Activated CD8-positive, alpha-beta memory T cell treated with anti-CD3 and anti-CD28 coated beads, Interleukin-2, amount 10 ng/mL, durations not matched to agents 7 days and 5 days (primary cell): ENCODE measurements around the gene EPS15. TPM values are rescaled to one million over a fixed set of nuclear protein-coding genes. Genes with fewer than 3 reads are reported as not detected.
"Not testable (repeated sequence)": the region's sequence is repeated elsewhere in the genome, so short reads cannot be mapped to it uniquely, and the experiment has no call there.

Source experiments
- ATAC-seq: fragments of 150-1000 bp; cut with Tn5 transposase; one replicate; pipeline ENCODE4 v1.10.0; 2021; ENCODE audit warnings: moderate library complexity
- CTCF ChIA-PET: fragments of 350-600 bp; sonication (Branson Sonifier 250); formaldehyde crosslinking; loops from one replicate; lab custom pipeline; 2021; ENCODE audit warnings: antibody characterized with exemption; lab: Charles Lee
- DNase-seq: peaks from one replicate; pipeline ENCODE4 v3.0.0-alpha.2; 2020
- H3K27ac Mint-ChIP-seq: one replicate; pipeline ENCODE4 v1.8.0; 2021; ENCODE audit warnings: mild to moderate bottlenecking, mixed read lengths
- H3K27me3 Mint-ChIP-seq: one replicate; pipeline ENCODE4 v1.8.0; 2021; ENCODE audit warnings: mixed read lengths
- H3K36me3 Mint-ChIP-seq: one replicate; pipeline ENCODE4 v1.8.0; 2021; ENCODE audit warnings: mild to moderate bottlenecking, mixed read lengths
- H3K4me1 Mint-ChIP-seq: one replicate; pipeline ENCODE4 v1.8.0; 2021; ENCODE audit warnings: mixed read lengths
- H3K4me3 Mint-ChIP-seq: one replicate; pipeline ENCODE4 v1.8.0; 2021; ENCODE audit warnings: mild to moderate bottlenecking, moderate library complexity, mixed read lengths
- H3K9me3 Mint-ChIP-seq: one replicate; pipeline ENCODE4 v1.8.0; 2022; ENCODE audit warnings: low read depth, mixed read lengths
- total RNA-seq, 2 experiments: library from RNA; stranded (reverse); gene quantifications; one replicate each; pipeline ENCODE4 v1.2.3, GENCODE V29; 2021

The EPS15 gene
- total RNA-seq, 2 experiments from 2014 or later, result 71.6 to 80.0 TPM

DNA sequence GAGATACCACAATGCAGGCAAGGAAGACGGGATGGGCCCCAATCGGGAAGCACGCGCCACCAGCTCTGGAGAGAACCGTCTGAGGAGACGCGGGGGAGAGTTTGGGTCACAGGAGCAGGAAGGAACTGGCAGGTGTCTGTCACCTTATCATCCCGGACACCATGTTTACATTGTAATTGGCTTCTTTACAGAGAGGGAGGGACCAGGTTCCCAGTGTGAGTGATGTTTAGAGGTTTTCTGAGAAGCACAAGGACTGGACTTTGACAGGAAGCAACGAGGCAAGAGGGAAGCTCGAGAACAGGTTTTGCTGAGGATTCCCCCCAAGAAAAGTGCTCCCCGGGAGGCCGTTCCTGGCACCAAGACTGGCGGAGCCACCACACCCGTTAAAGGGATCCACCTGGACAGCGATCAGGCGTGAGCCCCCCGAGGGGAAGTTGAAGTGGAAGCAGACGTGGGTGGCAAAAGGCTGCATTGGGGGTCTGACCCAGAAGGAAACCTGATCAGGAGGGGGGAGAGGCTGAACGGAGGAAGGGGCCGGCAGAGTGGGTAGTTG is 957 bp downstream of the EPS15 start:
- DNase-seq, result peak; percentile 64
- CTCF ChIA-PET, result interaction anchor here (1.6 kb wide), 1 partner anchor 17 kb away, joined by 3 read pairs; no protein-coding TSS in a partner anchor
- Mint-ChIP-seq H3K36me3 (peaks cover 4% of the 10 kb centered on the region), H3K4me1 (peaks cover 54% of the 10 kb centered on the region), H3K27ac (peak overlapping the region; percentile 87), H3K27me3 (no peaks in the 10 kb centered on the region), H3K9me3 (no peaks in the 10 kb centered on the region), H3K4me3 (peak overlapping the region; percentile 85)
- ATAC-seq, result peak; percentile 44

DNA sequence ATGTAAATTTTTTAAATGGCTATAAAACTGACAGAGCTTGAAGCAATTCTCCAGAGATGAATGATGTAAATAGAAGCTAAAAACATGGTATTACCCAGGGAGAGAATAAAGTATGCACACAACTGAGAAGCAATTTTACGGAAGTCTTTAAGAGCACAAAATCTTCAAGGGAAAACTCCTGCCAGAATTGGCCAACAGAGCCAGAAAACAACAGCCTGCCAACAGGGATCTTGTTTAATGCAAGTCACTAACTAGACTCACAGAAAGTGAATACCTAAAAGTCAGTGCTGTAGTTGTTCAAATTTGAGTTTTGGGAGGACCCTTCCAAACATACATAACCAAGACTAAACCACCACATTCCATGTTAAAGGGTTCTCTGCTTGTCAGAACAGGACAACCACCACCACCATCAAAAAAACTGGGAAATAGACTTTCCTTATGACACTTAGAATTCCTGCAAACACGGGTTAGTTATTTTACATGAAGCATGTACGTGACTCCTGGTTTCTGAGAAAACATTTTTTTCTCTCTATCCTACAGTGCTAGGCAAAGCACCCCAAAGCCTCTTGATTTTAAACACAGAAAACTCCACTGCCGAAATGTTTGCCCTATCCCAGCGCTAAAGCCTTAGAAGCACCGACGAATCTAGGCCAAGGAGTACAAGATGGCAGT is 1.6 kb downstream of the EPS15 start:
- CTCF ChIA-PET, result interaction anchor here (1.6 kb wide), 1 partner anchor 18 kb away, joined by 5 read pairs; no protein-coding TSS in a partner anchor
- no peaks in the 10 kb centered on the region for H3K27me3 Mint-ChIP-seq
- no peak for ATAC-seq
- no peak for DNase-seq
- H3K27ac Mint-ChIP-seq, result peak overlapping the region; percentile 87
- H3K36me3 Mint-ChIP-seq, result peaks cover 4% of the 10 kb centered on the region
- H3K4me1 Mint-ChIP-seq, result peaks cover 60% of the 10 kb centered on the region
- no peaks in the 10 kb centered on the region for H3K9me3 Mint-ChIP-seq
- peak overlapping the region; percentile 85 for H3K4me3 Mint-ChIP-seq

DNA sequence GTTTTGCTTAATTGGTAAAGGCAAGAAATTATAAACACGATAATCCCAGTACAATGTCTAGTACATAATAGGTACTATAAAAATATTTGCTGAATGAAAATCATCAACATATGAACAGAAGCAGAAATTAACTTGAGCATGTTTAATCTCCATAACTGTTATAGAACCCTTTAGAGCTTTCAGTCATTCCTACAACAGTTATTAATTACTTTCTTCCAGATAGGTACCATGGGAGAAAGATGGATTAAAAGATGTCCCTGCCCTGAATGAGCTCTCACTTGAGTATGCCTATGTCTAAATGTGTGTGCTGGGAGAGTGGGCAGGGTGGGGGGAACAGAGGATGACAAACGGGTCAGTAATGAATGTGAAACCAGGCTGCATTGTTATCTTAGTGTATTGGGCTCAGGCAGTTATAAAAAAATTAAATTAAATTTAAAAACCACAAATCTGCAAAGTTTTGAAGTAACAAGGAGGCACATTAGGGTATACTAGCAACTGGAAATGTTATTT is 2.4 kb downstream of the EPS15 start:
- peak overlapping the region; percentile 78 for H3K4me3 Mint-ChIP-seq
- peaks cover 66% of the 10 kb centered on the region for H3K4me1 Mint-ChIP-seq
- peak overlapping the region; percentile 92 for H3K27ac Mint-ChIP-seq
- no peak for DNase-seq
- CTCF ChIA-PET, result interaction anchor here (0.8 to 1.6 kb wide), 2 partner anchors 19 to 20 kb away, joined by 3 to 5 read pairs; no protein-coding TSS in a partner anchor
- H3K9me3 Mint-ChIP-seq, result no peaks in the 10 kb centered on the region
- H3K27me3 Mint-ChIP-seq, result no peaks in the 10 kb centered on the region
- H3K36me3 Mint-ChIP-seq, result peaks cover 4% of the 10 kb centered on the region
- no peak for ATAC-seq

DNA sequence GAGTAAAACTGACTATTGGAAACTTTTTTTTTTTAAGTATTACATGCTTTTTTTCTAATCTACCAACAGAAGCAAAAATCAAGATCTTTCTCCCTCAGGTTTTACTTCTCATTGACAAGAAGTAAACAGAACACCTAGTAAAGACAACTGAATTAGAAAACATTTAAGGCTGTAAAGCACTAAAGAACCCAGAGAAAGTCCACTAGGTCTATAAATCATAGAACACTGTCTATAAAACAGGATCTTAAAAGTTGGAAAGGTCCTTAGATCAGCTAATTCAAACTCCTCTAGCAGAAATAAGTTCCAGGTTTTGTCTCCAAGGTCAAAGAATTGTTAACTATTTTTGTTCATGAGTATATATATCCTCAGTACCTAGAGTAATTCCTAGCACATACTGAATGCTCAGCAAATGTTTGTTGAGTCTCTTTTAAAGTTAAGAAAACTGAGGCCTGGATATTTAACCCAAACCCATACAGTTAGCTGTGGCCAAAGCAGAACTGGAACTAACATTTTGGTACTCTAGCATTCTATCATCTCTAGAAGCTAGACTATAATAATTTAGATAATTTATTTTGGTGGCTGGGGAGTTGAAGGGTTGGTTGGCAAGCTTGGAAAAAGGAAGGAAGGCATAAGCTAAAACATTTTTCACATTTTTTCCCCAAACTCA is 3.0 kb downstream of the EPS15 start:
- H3K4me3 Mint-ChIP-seq, result peak overlapping the region; percentile 78
- peaks cover 4% of the 10 kb centered on the region for H3K36me3 Mint-ChIP-seq

DNA sequence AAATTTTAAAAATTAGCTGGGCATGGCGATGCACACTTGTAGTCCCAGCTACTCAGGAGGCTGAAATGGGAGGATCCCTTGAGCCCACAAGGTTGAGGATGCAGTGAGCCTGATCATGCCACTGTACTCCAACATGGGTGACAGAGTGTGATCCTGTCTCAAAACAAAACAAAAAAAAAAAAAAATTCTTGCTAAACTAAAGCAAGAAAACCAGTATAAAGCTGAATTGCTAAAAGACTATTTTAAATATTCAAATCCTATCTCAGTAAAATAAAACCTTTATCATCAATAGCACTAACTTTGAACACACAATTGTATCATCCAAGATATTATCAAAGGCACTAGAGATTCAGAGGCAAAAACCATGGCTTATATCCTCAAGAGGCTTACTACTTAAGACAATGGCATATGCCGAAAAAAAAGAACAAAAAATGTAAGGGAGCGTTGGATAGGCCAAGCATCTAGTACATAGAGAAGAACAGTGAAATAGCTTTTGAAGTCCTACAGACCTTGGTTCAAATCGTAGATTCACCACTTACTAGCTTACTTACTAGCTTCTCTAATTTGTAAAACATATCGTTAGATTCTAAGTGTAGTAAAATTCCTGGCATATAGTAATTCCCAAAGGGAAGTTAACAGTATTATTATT is 3.6 kb downstream of the EPS15 start:
- DNase-seq, result no peak
- no peaks in the 10 kb centered on the region for H3K27me3 Mint-ChIP-seq
- no peaks in the 10 kb centered on the region for H3K9me3 Mint-ChIP-seq
- no peak for ATAC-seq
- peaks cover 60% of the 10 kb centered on the region for H3K4me1 Mint-ChIP-seq
- peak overlapping the region; percentile 78 for H3K4me3 Mint-ChIP-seq
- CTCF ChIA-PET, result interaction anchor here (1.0 to 1.2 kb wide), 2 partner anchors 15 to 54 kb away, joined by 3 read pairs; no protein-coding TSS in a partner anchor
- H3K27ac Mint-ChIP-seq, result peak overlapping the region; percentile 92
- H3K36me3 Mint-ChIP-seq, result peaks cover 5% of the 10 kb centered on the region

More for the DNA sequence above, 3.0 kb downstream of the EPS15 start:
- no peaks in the 10 kb centered on the region for H3K27me3 Mint-ChIP-seq
- peaks cover 66% of the 10 kb centered on the region for H3K4me1 Mint-ChIP-seq
- H3K27ac Mint-ChIP-seq, result peak overlapping the region; percentile 92
- CTCF ChIA-PET, result interaction anchor here (0.8 to 1.6 kb wide), 4 partner anchors 15 to 53 kb away, joined by 3 to 5 read pairs (median 3); no protein-coding TSS in a partner anchor
- ATAC-seq (no peak), DNase-seq (no peak)
- no peaks in the 10 kb centered on the region for H3K9me3 Mint-ChIP-seq

DNA sequence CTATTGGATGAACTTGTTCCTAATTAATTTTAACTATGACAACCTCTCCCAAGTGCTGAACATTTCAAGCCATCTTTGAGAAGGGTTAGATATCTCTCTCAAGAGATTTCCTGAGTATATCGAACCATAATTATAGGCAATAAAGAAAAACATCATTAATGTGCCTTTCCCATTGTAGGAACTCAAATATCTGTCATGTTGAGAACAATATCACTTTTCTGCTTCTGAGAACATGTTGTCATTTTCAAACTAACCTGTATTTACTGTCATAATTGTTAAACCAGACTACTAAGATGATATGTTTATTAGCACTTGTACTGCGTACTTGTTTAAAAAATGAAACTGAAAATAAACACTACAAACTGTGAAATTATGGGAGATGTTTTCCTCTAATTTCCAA is 4.3 kb downstream of the EPS15 start:
- peak overlapping the region; percentile 92 for H3K27ac Mint-ChIP-seq
- no peaks in the 10 kb centered on the region for H3K9me3 Mint-ChIP-seq
- H3K4me3 Mint-ChIP-seq, result peak overlapping the region; percentile 78
- peaks cover 57% of the 10 kb centered on the region for H3K4me1 Mint-ChIP-seq
- ATAC-seq, result no peak
- H3K27me3 Mint-ChIP-seq, result no peaks in the 10 kb centered on the region
- DNase-seq, result no peak
- CTCF ChIA-PET, result no interaction called here
- H3K36me3 Mint-ChIP-seq, result peaks cover 4% of the 10 kb centered on the region

DNA sequence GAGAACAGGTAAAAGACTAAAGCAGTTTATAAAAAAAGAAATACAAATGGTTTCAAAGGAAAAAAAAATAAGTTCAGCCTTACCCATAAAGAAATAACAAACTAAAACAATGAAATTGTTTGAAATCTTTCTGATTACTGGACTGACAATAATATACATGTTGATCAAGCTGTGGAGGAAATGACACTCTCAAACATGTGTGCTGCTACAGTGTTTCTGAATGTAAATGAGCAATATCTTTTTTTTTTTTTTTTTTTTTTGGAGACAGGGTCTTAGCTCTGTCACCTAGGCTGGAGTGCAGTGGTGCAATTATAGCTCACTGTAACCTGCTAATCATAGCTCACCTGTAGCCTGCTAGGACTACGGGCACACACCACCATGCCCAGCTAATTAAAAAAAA is 6.5 kb downstream of the EPS15 start:
- peak overlapping the region; percentile 2 for H3K27ac Mint-ChIP-seq
- CTCF ChIA-PET, result interaction anchor here (0.7 kb wide), 1 partner anchor 319 kb away, joined by 6 read pairs; no protein-coding TSS in a partner anchor
- no peaks in the 10 kb centered on the region for H3K27me3 Mint-ChIP-seq
- no peaks in the 10 kb centered on the region for H3K9me3 Mint-ChIP-seq
- DNase-seq, result no peak
- no peak overlapping the region for H3K4me3 Mint-ChIP-seq
- ATAC-seq, result no peak
- peaks cover 7% of the 10 kb centered on the region for H3K36me3 Mint-ChIP-seq
- H3K4me1 Mint-ChIP-seq, result peaks cover 61% of the 10 kb centered on the region

DNA sequence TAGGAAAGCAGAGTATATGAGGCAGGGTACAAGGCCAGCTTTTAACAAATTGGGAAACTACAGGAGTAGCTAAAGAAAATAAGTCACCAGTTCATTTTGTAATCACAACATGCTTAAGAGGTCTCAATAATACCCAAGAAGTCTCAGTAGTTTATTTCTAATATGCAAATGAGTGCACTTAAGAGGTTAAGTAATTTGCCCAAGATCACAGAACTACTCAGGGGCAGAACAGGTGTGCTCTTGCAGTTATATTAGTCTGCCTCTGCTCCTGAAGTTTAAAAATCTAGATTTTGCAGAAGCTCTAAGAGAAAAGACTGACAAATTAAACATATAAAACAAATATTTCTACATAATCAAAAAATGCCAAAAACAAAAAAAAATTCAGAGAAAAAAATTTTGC is 6.9 kb downstream of the EPS15 start:
- no peaks in the 10 kb centered on the region for H3K9me3 Mint-ChIP-seq
- DNase-seq (no peak), ATAC-seq (no peak)
- peaks cover 59% of the 10 kb centered on the region for H3K4me1 Mint-ChIP-seq
- CTCF ChIA-PET, result interaction anchor here (0.7 kb wide), 1 partner anchor 319 kb away, joined by 6 read pairs; no protein-coding TSS in a partner anchor
- H3K27ac Mint-ChIP-seq, result peak overlapping the region; percentile 2
- H3K27me3 Mint-ChIP-seq, result no peaks in the 10 kb centered on the region
- H3K36me3 Mint-ChIP-seq, result peaks cover 10% of the 10 kb centered on the region
- no peak overlapping the region for H3K4me3 Mint-ChIP-seq

DNA sequence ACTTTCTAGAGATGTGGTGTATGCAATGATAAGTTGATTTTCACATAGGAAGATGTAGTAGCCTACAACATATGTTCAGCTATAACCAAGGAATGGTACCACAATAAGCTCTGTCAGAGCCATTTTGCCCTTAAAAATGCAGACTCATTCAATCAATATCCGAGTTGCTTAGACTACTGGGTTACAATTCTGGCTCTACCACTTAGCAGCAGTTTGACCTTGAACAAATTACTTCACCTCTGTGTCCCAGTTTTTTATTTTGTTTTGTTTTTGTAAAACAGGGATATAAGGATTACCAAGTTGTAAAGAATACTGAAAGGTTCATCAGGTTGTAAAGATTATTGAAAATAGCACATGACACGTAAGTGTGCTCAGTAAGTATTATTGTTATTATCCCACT is 9.3 kb downstream of the EPS15 start:
- peaks cover 20% of the 10 kb centered on the region for H3K36me3 Mint-ChIP-seq
- ATAC-seq (no peak), DNase-seq (no peak)
- H3K9me3 Mint-ChIP-seq, result no peaks in the 10 kb centered on the region
- no peak overlapping the region for H3K4me3 Mint-ChIP-seq
- H3K27ac Mint-ChIP-seq, result no peak overlapping the region
- H3K27me3 Mint-ChIP-seq, result no peaks in the 10 kb centered on the region
- peaks cover 52% of the 10 kb centered on the region for H3K4me1 Mint-ChIP-seq
- CTCF ChIA-PET, result interaction anchor here (0.7 kb wide), 1 partner anchor 26 kb away, joined by 3 read pairs; no protein-coding TSS in a partner anchor

DNA sequence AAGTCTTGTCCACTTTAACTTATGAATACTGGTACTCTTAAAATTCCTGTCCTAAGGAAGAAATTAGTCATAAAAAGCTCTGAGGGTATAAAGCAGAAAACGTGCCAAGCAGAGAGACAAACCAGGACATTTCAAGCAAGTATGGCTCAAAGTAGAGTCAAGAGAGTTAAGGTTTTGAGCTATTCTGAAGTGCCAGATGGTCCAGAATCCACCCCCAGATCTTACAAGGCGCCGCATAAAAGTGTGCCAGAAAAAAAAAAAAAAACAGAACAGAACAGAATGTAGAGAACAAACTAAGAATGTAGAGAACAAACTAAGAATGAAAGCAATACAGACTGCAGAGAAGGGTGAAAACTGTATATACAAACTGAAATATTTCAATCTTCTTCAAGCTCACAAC is 12.5 kb downstream of the EPS15 start:
- peak overlapping the region; percentile 12 for H3K27ac Mint-ChIP-seq
- H3K4me1 Mint-ChIP-seq, result peaks cover 44% of the 10 kb centered on the region
- DNase-seq, result no peak
- CTCF ChIA-PET, result interaction anchor here (0.8 kb wide), 1 partner anchor 13 kb away, joined by 3 read pairs; the partner anchor contains the start of gene EPS15
- peak overlapping the region; percentile 3 for H3K4me3 Mint-ChIP-seq
- ATAC-seq, result peak; percentile 32
- no peaks in the 10 kb centered on the region for H3K27me3 Mint-ChIP-seq
- H3K36me3 Mint-ChIP-seq, result peaks cover 34% of the 10 kb centered on the region
- no peaks in the 10 kb centered on the region for H3K9me3 Mint-ChIP-seq

DNA sequence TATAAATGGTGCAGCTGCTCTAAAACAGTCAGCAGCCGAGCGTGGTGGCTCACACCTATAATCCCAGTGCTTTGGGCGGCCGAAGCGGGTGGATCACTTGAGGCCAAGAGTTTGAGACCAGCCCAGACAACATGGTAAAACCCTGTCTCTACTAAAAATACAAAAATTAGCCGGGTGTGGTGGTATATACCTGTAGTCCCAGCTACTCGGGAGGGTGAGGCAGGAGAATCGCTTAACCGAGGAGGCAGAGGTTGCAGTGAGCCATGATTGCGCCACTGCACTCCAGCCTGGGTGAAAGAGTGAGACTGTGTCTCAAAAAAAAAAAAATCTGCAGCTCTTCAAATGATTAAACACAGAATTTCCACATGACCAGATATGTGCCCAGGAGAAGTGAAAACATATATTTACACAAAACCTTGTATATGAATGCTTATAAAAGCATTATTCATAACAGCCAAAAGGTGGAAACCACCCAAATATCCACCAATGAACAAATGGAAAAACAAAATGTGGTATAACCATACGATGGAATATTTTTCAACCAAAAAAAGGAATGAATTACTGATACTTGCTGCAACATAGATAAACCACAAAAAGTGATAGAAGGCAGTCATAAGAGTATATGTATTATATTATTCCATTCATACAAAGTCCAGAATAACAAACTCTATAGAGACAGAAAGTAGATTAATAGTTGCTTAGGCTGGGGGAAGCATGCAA is 14.1 kb downstream of the EPS15 start:
- no peaks in the 10 kb centered on the region for H3K27me3 Mint-ChIP-seq
- ATAC-seq (peak; percentile 63), DNase-seq (no peak)
- H3K9me3 Mint-ChIP-seq, result no peaks in the 10 kb centered on the region
- H3K4me3 Mint-ChIP-seq, result peak overlapping the region; percentile 37
- CTCF ChIA-PET, result interaction anchor here (1.8 kb wide), 1 partner anchor 16 kb away, joined by 3 read pairs; no protein-coding TSS in a partner anchor
- peaks cover 51% of the 10 kb centered on the region for H3K4me1 Mint-ChIP-seq
- H3K36me3 Mint-ChIP-seq, result peaks cover 34% of the 10 kb centered on the region
- peak overlapping the region; percentile 70 for H3K27ac Mint-ChIP-seq

DNA sequence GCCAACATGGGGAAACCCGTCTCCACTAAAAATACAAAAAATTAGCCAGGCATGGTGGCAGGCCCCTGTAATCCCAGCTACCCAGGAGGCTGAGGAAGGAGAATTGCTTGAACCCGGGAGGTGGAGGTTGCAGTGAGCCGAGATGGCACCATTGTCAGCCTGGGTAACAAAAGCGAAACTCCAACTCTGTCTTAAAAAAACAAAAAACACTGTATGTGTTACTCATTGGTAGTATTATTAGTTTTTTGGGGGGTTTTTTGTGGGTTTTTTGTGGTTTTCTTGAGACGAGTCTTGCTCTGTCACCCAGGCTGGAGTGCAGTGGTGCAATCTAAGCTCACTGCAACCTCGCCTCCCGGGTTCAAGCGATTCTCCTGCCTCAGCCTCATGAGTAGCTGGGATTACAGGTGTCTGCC is 17.8 kb downstream of the EPS15 start:
- DNase-seq, result peak; percentile 60
- CTCF ChIA-PET, result interaction anchor here (0.7 to 1.3 kb wide), 2 partner anchors 14 to 76 kb away, joined by 3 read pairs; no protein-coding TSS in a partner anchor
- H3K36me3 Mint-ChIP-seq, result peaks cover 46% of the 10 kb centered on the region
- ATAC-seq, result peak; percentile 75
- peak overlapping the region; percentile 72 for H3K4me3 Mint-ChIP-seq
- not testable (repeated sequence) for H3K27me3 Mint-ChIP-seq, H3K9me3 Mint-ChIP-seq
- peaks cover 53% of the 10 kb centered on the region for H3K4me1 Mint-ChIP-seq
- peak overlapping the region; percentile 84 for H3K27ac Mint-ChIP-seq
